Mammary microvascular endothelial cell (primary cell): ENCODE results near the gene SDHAF2. TPM values are rescaled to one million over a fixed set of nuclear protein-coding genes. Genes with fewer than 3 reads are reported as not detected.

Experiments used
- total RNA-seq: library from RNA; depleted of rRNA; stranded (reverse); fragments of >200 nt; gene quantifications from 2 replicates; pipeline ENCODE4 v1.2.3, GENCODE V29; 2015

Gene SDHAF2
- total RNA-seq = 34.9 and 42.6 TPM in 2 replicates

GRCh38 chr11:61429691-61430582, at the start of gene SDHAF2, which contains the start of gene CPSF7:
TSS of gene SDHAF2 (plus strand) at chr11:61430124. CDS start at chr11:61430147, 23 bp downstream.
TSS of gene CPSF7 (minus strand) at chr11:61429975. CDS start at chr11:61429235, 740 bp downstream.

Other genes starting within 250 kb of the SDHAF2 start
- not detected in 2 replicates for gene PGA3, start 226.6 kb upstream of the SDHAF2 start, total RNA-seq
- gene PGA4, start 207.8 kb upstream of the SDHAF2 start, total RNA-seq = not detected in 2 replicates
- gene PGA5, start 188.9 kb upstream of the SDHAF2 start, total RNA-seq = not detected in 2 replicates
- 8.7 and 15.9 TPM in 2 replicates for gene VWCE, start 134.8 kb upstream of the SDHAF2 start, total RNA-seq
- gene DDB1, start 97.0 kb upstream of the SDHAF2 start, total RNA-seq = 191 and 196 TPM in 2 replicates
- 22.6 and 23.4 TPM in 2 replicates for gene TKFC, start 96.9 kb upstream of the SDHAF2 start, total RNA-seq
- gene CYB561A3, start 68.2 kb upstream of the SDHAF2 start, total RNA-seq = 40.4 and 45.9 TPM in 2 replicates
- 20.5 and 35.2 TPM in 2 replicates for gene TMEM138, start 67.8 kb upstream of the SDHAF2 start, total RNA-seq
- gene TMEM216, start 37.5 kb upstream of the SDHAF2 start, total RNA-seq = 12.5 and 14.0 TPM in 2 replicates
- gene CPSF7, start 149 bp upstream of the SDHAF2 start, total RNA-seq = 25.9 and 30.7 TPM in 2 replicates
- gene LRRC10B, start 78.6 kb downstream of the SDHAF2 start, total RNA-seq = not detected in 2 replicates
- 0.05 and 0.07 TPM in 2 replicates for gene SYT7, start 151.0 kb downstream of the SDHAF2 start, total RNA-seq